ENCODE results near the gene HOXB9. TPM values are rescaled to one million over a fixed set of nuclear protein-coding genes. Genes with fewer than 3 reads are reported as not detected.

The HOXB9 gene
- total and polyA plus RNA-seq, 10 of the 15 experiments (the other 5 are each of a cell fraction or from before 2014, with no cell fraction given): 0.01 to 0.49 (median 0.09) TPM; not detected in 5

DNA sequence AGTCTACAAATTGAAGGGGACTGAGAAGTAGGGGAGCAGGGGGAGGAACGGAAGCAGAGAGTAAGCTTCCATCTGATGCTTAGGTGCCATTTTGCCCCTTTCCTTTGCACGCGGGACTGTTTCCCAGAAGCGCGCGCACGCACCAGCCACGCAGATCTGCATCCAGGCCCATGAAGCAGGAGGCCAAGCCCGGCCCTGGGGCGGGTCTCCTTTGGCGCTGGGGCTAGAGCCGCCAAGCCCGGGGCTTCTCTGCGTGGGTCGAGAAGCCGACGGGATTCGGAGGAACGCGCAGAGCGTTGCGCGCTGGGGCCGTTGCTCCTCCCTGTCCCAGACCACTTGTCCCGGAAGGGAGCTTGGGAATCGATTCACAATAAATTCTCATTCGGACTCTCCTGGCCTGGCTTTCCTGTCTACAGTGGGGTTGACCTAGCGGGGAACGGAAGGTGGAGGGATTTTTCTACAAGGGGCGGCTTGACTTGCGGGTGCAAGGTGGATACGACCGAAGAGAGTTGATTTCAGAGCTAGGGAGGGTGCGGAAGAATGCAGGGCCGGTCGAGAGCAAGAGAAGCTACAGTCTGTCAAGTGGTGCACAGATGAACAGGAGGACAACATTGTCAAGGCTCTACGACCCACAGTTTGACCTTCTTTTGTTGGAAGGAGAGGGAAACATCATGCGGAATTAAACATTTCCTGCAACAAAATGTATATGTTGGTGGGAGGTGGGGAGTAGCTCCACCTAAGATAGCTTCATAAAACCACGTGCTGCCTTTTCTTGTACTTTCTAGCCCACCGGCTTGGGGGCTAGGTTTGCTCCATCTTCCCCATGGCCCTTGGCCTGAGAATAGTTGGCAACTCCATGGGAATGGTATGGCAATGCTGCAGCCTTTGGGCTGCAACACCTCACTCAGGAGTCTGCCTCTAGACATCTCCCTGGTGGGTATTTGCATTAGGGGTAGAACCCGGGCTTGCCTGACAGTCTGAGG, 4.5 kb downstream of the HOXB9 start:
- WGBS (ENCODE audit: insufficient coverage, insufficient replicate concordance, low lambda C conversion rate, missing lambda C conversion rate): 76% methylated on average over 39 of the region's 41 CpGs
- ChIA-PET CTCF (interaction anchor here (0.7 to 3.7 kb wide), 4 partner anchors 9 to 596 kb away, joined by 3 to 15 read pairs (median 4); no protein-coding TSS in a partner anchor), SMC1A (ENCODE audit: uncharacterized antibody, unreplicated experiment) (interaction anchor here (0.6 to 1.8 kb wide), 3 partner anchors 15 to 1003 kb away, joined by 3 to 7 read pairs (median 3); no protein-coding TSS in a partner anchor), POLR2A (no interaction called here), RAD21 (ENCODE audit: unreplicated experiment) (interaction anchor here (1.4 kb wide), 1 partner anchor 9 kb away, joined by 8 read pairs; no protein-coding TSS in a partner anchor)
- in situ Hi-C loops (cut with MboI): loop anchor here (10.0 kb wide), 1 partner anchor 777 kb away; the partner anchor contains the start of gene SCRN2
- intact Hi-C loops (cut with micrococcal nuclease; ENCODE audit: unreplicated experiment): no loop called here
- no TSS peak for BruUV-seq (replicated peaks)
- Histone ChIP-seq H3K27me3 (replicated peaks in 1 of 2; ENCODE audit: control insufficient read depth in 2 of 2, insufficient read depth in 2 of 2, low read length in 1 of 2) (peaks cover 33 to 51% of the 10 kb centered on the region in 2 experiments), H3K9me3 (replicated peaks; ENCODE audit: control insufficient read depth, insufficient read depth, low read length) (no peaks in the 10 kb centered on the region), H2AFZ (ENCODE audit: control insufficient read depth, low read depth, low read length) (no peak overlapping the region), H3K9ac (ENCODE audit: control insufficient read depth, insufficient read depth, low read length) (no peak overlapping the region), H3K4me1 (ENCODE audit: control insufficient read depth, insufficient read depth, low read length) (no peaks in the 10 kb centered on the region), H3K4me3 (no peak overlapping the region), H3K36me3 (ENCODE audit: control insufficient read depth in 2 of 2, insufficient read depth in 2 of 2, low read length in 1 of 2) (no peaks in the 10 kb centered on the region), H4K20me1 (ENCODE audit: control insufficient read depth, insufficient read depth) (no peaks in the 10 kb centered on the region), H3K4me2 (ENCODE audit: control insufficient read depth, insufficient read depth) (no peak overlapping the region), H3K79me2 (ENCODE audit: control insufficient read depth, insufficient read depth, low read length) (no peaks in the 10 kb centered on the region), H3K27ac (ENCODE audit: control insufficient read depth, insufficient read depth) (no peak overlapping the region)
- DNase-seq (ENCODE audit: low read depth, low spot score): no peak
- ATAC-seq: no peak
- no peak for FAIRE-seq
- TF ChIP-seq, protein P1, sequence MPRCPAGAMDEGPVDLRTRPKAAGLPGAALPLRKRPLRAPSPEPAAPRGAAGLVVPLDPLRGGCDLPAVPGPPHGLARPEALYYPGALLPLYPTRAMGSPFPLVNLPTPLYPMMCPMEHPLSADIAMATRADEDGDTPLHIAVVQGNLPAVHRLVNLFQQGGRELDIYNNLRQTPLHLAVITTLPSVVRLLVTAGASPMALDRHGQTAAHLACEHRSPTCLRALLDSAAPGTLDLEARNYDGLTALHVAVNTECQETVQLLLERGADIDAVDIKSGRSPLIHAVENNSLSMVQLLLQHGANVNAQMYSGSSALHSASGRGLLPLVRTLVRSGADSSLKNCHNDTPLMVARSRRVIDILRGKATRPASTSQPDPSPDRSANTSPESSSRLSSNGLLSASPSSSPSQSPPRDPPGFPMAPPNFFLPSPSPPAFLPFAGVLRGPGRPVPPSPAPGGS (IDR thresholded peaks at IDR 0.05; ENCODE audit: borderline replicate concordance, insufficient read depth, low read depth, low read length, poor library complexity, severe bottlenecking): no peak
- no peak for TF ChIP-seq MEF2B (IDR thresholded peaks at IDR 0.05; ENCODE audit: partially characterized antibody, poor library complexity, severe bottlenecking)
- no peak for TF ChIP-seq POLR2A (IDR thresholded peaks at IDR 0.05; ENCODE audit: low read depth, low read length)
- TF ChIP-seq KLF5 (IDR thresholded peaks at IDR 0.05; ENCODE audit: partially characterized antibody): no peak
- TF ChIP-seq, protein P2, sequence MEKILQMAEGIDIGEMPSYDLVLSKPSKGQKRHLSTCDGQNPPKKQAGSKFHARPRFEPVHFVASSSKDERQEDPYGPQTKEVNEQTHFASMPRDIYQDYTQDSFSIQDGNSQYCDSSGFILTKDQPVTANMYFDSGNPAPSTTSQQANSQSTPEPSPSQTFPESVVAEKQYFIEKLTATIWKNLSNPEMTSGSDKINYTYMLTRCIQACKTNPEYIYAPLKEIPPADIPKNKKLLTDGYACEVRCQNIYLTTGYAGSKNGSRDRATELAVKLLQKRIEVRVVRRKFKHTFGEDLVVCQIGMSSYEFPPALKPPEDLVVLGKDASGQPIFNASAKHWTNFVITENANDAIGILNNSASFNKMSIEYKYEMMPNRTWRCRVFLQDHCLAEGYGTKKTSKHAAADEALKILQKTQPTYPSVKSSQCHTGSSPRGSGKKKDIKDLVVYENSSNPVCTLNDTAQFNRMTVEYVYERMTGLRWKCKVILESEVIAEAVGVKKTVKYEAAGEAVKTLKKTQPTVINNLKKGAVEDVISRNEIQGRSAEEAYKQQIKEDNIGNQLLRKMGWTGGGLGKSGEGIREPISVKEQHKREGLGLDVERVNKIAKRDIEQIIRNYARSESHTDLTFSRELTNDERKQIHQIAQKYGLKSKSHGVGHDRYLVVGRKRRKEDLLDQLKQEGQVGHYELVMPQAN (conservative IDR thresholded peaks at IDR 0.05): no peak
- TF ChIP-seq, protein P3, sequence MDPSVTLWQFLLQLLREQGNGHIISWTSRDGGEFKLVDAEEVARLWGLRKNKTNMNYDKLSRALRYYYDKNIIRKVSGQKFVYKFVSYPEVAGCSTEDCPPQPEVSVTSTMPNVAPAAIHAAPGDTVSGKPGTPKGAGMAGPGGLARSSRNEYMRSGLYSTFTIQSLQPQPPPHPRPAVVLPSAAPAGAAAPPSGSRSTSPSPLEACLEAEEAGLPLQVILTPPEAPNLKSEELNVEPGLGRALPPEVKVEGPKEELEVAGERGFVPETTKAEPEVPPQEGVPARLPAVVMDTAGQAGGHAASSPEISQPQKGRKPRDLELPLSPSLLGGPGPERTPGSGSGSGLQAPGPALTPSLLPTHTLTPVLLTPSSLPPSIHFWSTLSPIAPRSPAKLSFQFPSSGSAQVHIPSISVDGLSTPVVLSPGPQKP (IDR thresholded peaks at IDR 0.05; ENCODE audit: low read depth, low read length): no peak
